Measurements from ENCODE around the gene TSC22D2. TPM values are rescaled to one million over a fixed set of nuclear protein-coding genes. Genes with fewer than 3 reads are reported as not detected.

Gene TSC22D2
- total and polyA plus RNA-seq, 2 donors (not counting 3 experiments of a cell fraction or from before 2014, with no cell fraction given): 7.6 to 43.9 TPM

GRCh38 chr3:150376001-150376848 lies 31.9 kb upstream of the TSC22D2 start:
- Histone ChIP-seq H3K36me3 (ENCODE audit: control insufficient read depth in 2 of 2, extremely low read depth in 1 of 2, insufficient read depth in 2 of 2, low read length in 2 of 2) (no peaks in the 10 kb centered on the region), H2AFZ (ENCODE audit: low read depth, low read length) (no peak overlapping the region), H3K9me3 (replicated peaks; ENCODE audit: control insufficient read depth, insufficient read depth, low read length) (no peaks in the 10 kb centered on the region), H4K20me1 (replicated peaks; ENCODE audit: control insufficient read depth, extremely low read depth, insufficient read depth, low read length) (no peaks in the 10 kb centered on the region), H3K9ac (replicated peaks; ENCODE audit: extremely low read depth, insufficient read depth, low read length) (no peak overlapping the region), H3K27me3 (ENCODE audit: control insufficient read depth in 2 of 2, insufficient read depth in 2 of 2, low read length in 2 of 2) (no peaks in the 10 kb centered on the region), H3K4me1 (ENCODE audit: control insufficient read depth, extremely low read depth, insufficient read depth, low read length) (peaks cover 19% of the 10 kb centered on the region), H3K4me2 (ENCODE audit: insufficient read depth, low read length) (no peak overlapping the region), H3K4me3 (replicated peaks in 1 of 3; ENCODE audit: insufficient read depth in 1 of 3, low read depth in 1 of 3, low read length in 3 of 3) (no peak overlapping the region), H3K27ac (ENCODE audit: insufficient read depth, low read depth, low read length) (no peak overlapping the region), H3K79me2 (ENCODE audit: control insufficient read depth, insufficient read depth, low read length) (no peaks in the 10 kb centered on the region), H3K9me1 (replicated peaks; ENCODE audit: control insufficient read depth, extremely low read depth, insufficient read depth, low read length) (no peaks in the 10 kb centered on the region)
- ChIA-PET POLR2A (no interaction called here), CTCF (interaction anchor here (1.0 to 1.6 kb wide), 4 partner anchors 11 to 150 kb away, joined by 3 to 4 read pairs (median 4); no protein-coding TSS in a partner anchor)
- no peak for TF ChIP-seq MAX (IDR thresholded peaks at IDR 0.05; ENCODE audit: insufficient read depth, insufficient read length)
- TF ChIP-seq POLR2AphosphoS5 (IDR thresholded peaks at IDR 0.05; ENCODE audit: insufficient read depth, low read depth, low read length): no peak
- TF ChIP-seq JUN (IDR thresholded peaks at IDR 0.05; ENCODE audit: borderline replicate concordance, insufficient read depth, insufficient read length, low read depth): no peak
- no peak for TF ChIP-seq CTCF (IDR thresholded peaks at IDR 0.05; ENCODE audit: extremely low read depth in 1 of 2, insufficient read depth in 1 of 2, low read depth in 1 of 2, low read length in 2 of 2)
- TF ChIP-seq GATA2 (IDR thresholded peaks at IDR 0.05; ENCODE audit: insufficient read depth, insufficient read length, low read depth, low read length): no peak
- no peak for TF ChIP-seq FOS (IDR thresholded peaks at IDR 0.05; ENCODE audit: borderline replicate concordance, insufficient read depth, low read length)
- no TSS peak for BruUV-seq (replicated peaks)
- DNase-seq (ENCODE audit: low read depth, low spot score): peak; percentile 40
- dilution Hi-C loops (cut with MboI; ENCODE audit: extremely low pct_ligation_motif_present, low sequenced_read_pairs): no loop called here
- no peak for FAIRE-seq
- intact Hi-C loops (cut with micrococcal nuclease): no loop called here

All from endothelial cell of umbilical vein (primary cell).